Mucosa of descending colon (tissue), 3 donors: ENCODE results near the gene PCDHB14. TPM values are rescaled to one million over a fixed set of nuclear protein-coding genes. Genes with fewer than 3 reads are reported as not detected.
"Not testable (repeated sequence)": the region's sequence is repeated elsewhere in the genome, so short reads cannot be mapped to it uniquely, and the experiment has no call there.

Experiments
- ATAC-seq: fragments of 200-7000 bp; cut with Tn5 transposase; one replicate; pipeline ENCODE4 v1.9.1; 2020; ENCODE audit warnings: mild to moderate bottlenecking, moderate library complexity
- DNase-seq, 3 donors: peaks; one replicate each; pipeline ENCODE4 v3.0.0-alpha.2; 2020
- H3K36me3 ChIP-seq: fragments of 200-600 bp; one replicate; pipeline ENCODE4 v1.8.0; 2021; ENCODE audit warnings: low read depth, mild to moderate bottlenecking
- H3K4me1 ChIP-seq: fragments of 200-600 bp; one replicate; pipeline ENCODE4 v1.8.0; 2021; ENCODE audit warnings: low read depth, mild to moderate bottlenecking
- H3K4me3 ChIP-seq: fragments of 200-600 bp; one replicate; pipeline ENCODE4 v1.8.0; 2021; ENCODE audit warnings: mild to moderate bottlenecking
- H3K9me3 ChIP-seq: fragments of 200-600 bp; one replicate; pipeline ENCODE4 v1.8.0; 2021; ENCODE audit warnings: mild to moderate bottlenecking
- CTCF ChIP-seq: fragments of 200-600 bp; IDR thresholded peaks from one replicate; pipeline ENCODE4 v1.8.0; 2022; ENCODE audit warnings: antibody characterized with exemption, mild to moderate bottlenecking
- intact Hi-C, 2 donors: fragments of 100-400 bp; cut with DNase I in 1 of 2; cut with micrococcal nuclease in 1 of 2; formaldehyde crosslinking; loops; one replicate each; pipeline versions ENCODE4 v1.11.0 to v1.11.1; 2022; cut with DNase I, micrococcal nuclease
- total RNA-seq, 3 donors: library from RNA; stranded (reverse); fragmentation: NEBNext Ultra II Directional in 2 of 3; extraction: Animal tissue kit (Norgen Biotek cat#: 25700) in 2 of 3; gene quantifications; one replicate each; pipeline versions ENCODE4 v1.2.1 to v1.2.4, GENCODE V29; 2021 to 2023
- donor health status: DM: no; HTN: no; CAD: no; lungs with moderate emphysema.
- donor health status: DM: no; HTN: no; CAD: no.
- donor health status: DM: no; HTN: yes; CAD: no.

The PCDHB14 gene
- total RNA-seq, 3 donors from 2014 or later, result 0.98 to 6.1 (median 2.0) TPM

- DNase-seq (peak in 1 of 3 donors; percentile 16), ATAC-seq (no peak)
- Histone ChIP-seq H3K4me3 (no peak within 1 kb of the TSS), H3K4me1 (no peaks in the 10 kb centered on the region), H3K9me3 (peaks cover 96% of the 10 kb centered on the region), H3K36me3 (no peaks in the 10 kb centered on the region)
- TF ChIP-seq CTCF, result no peak
- intact Hi-C loops, result no loop called here
Observed at GRCh38 chr5:141245250-141245717, 22.1 kb downstream of the PCDHB14 start, which contains the start of gene PCDHB15. TSS of gene PCDHB15 (plus strand) at chr5:141245395. CDS start at chr5:141245579, 184 bp downstream.

GRCh38 chr5:141246971-141247370 is 23.8 kb downstream of the PCDHB14 start:
- intact Hi-C loops, result not testable (repeated sequence)

GRCh38 chr5:141247434-141247833 is 24.3 kb downstream of the PCDHB14 start:
- H3K4me1 ChIP-seq, H3K4me3 ChIP-seq, DNase-seq, H3K36me3 ChIP-seq, ATAC-seq, intact Hi-C loops: not testable (repeated sequence)
- H3K9me3 ChIP-seq, result peaks cover 96% of the 10 kb centered on the region

More at GRCh38 chr5:141246971-141247370, 23.8 kb downstream of the PCDHB14 start:
- not testable (repeated sequence) for H3K4me3 ChIP-seq, ATAC-seq, H3K4me1 ChIP-seq, DNase-seq, H3K36me3 ChIP-seq
- peaks cover 96% of the 10 kb centered on the region for H3K9me3 ChIP-seq

- intact Hi-C loops, result no loop called here
- ATAC-seq, result no peak
- Histone ChIP-seq H3K36me3 (no peaks in the 10 kb centered on the region), H3K9me3 (peaks cover 96% of the 10 kb centered on the region), H3K4me1 (no peaks in the 10 kb centered on the region), H3K4me3 (no peak overlapping the region)
- TF ChIP-seq CTCF, result no peak
- no peak for DNase-seq
Observed at GRCh38 chr5:141250576-141250975, 27.4 kb downstream of the PCDHB14 start.

GRCh38 chr5:141258464-141258863 is 35.3 kb downstream of the PCDHB14 start:
- peaks cover 100% of the 10 kb centered on the region for H3K9me3 ChIP-seq
- no peaks in the 10 kb centered on the region for H3K4me1 ChIP-seq
- no peak overlapping the region for H3K4me3 ChIP-seq
- ATAC-seq (no peak), DNase-seq (no peak)
- no peak for TF ChIP-seq CTCF
- intact Hi-C loops, result no loop called here
- H3K36me3 ChIP-seq, result no peaks in the 10 kb centered on the region

GRCh38 chr5:141258948-141259347 is 35.8 kb downstream of the PCDHB14 start:
- Histone ChIP-seq H3K4me3 (no peak overlapping the region), H3K9me3 (peaks cover 100% of the 10 kb centered on the region), H3K36me3 (no peaks in the 10 kb centered on the region), H3K4me1 (no peaks in the 10 kb centered on the region)
- no peak for DNase-seq
- TF ChIP-seq CTCF, result no peak
- no peak for ATAC-seq
- intact Hi-C loops, result no loop called here
